ENCODE measurements around the gene TCF19. TPM values are rescaled to one million over a fixed set of nuclear protein-coding genes. Genes with fewer than 3 reads are reported as not detected.
A peak's percentile ranks its signal among the peaks of the same experiment; 100 is the strongest.
"Not testable (repeated sequence)": the region's sequence is repeated elsewhere in the genome, so short reads cannot be mapped to it uniquely, and the experiment has no call there.

TCF19 gene
- total and polyA plus RNA-seq, 2 donors (not counting 1 experiment from before 2014, with no cell fraction given) = 7.2 to 8.4 TPM

- H3K79me2 ChIP-seq (ENCODE audit: control insufficient read depth, insufficient read depth, low read length) = no peaks in the 10 kb centered on the region
- no peaks in the 10 kb centered on the region for H3K27me3 ChIP-seq (ENCODE audit: control insufficient read depth, insufficient read depth, low read length)
- no peak overlapping the region for H3K9ac ChIP-seq (ENCODE audit: insufficient read depth, low read length)
- no peak overlapping the region for H3K27ac ChIP-seq (ENCODE audit: insufficient read depth, low read length)
- TF ChIP-seq EZH2 (IDR thresholded peaks at IDR 0.05; ENCODE audit: low read length, missing control alignments) (no peak), CTCF (conservative IDR thresholded peaks at IDR 0.05 in 1 of 2, IDR thresholded peaks at IDR 0.05 in 1 of 2; ENCODE audit: low read depth in 1 of 2, low read length in 2 of 2) (no peak)
- H3K4me2 ChIP-seq (ENCODE audit: extremely low read depth, insufficient read depth, low read length) = no peak overlapping the region
- H4K20me1 ChIP-seq (ENCODE audit: control insufficient read depth, extremely low read depth, insufficient read depth, low read length) = no peaks in the 10 kb centered on the region
- H3K4me3 ChIP-seq (replicated peaks in 1 of 4; ENCODE audit: control extremely low read depth in 1 of 4, insufficient read depth in 1 of 4, low read depth in 3 of 4, low read length in 4 of 4) = no peak overlapping the region
- DNase-seq (ENCODE audit: low read depth in 2 of 2) = peak in 1 of 2 donors; percentile 17
- H3K36me3 ChIP-seq (ENCODE audit: control insufficient read depth, insufficient read depth, low read length) = no peaks in the 10 kb centered on the region
- peak overlapping the region; percentile 3 for H2AFZ ChIP-seq (ENCODE audit: low read length)
- no peaks in the 10 kb centered on the region for H3K9me3 ChIP-seq (ENCODE audit: control insufficient read depth, insufficient read depth, low read depth, low read length)
- no peaks in the 10 kb centered on the region for H3K4me1 ChIP-seq (ENCODE audit: control insufficient read depth, extremely low read depth, insufficient read depth, low read length)
These were observed 27.8 kb downstream of the TCF19 start for GRCh38 chr6:31186052-31186734.

- DNase-seq (ENCODE audit: low read depth in 2 of 2) = no peak
- TF ChIP-seq EZH2 (IDR thresholded peaks at IDR 0.05; ENCODE audit: low read length, missing control alignments) = no peak
- TF ChIP-seq CTCF (conservative IDR thresholded peaks at IDR 0.05 in 1 of 2, IDR thresholded peaks at IDR 0.05 in 1 of 2; ENCODE audit: low read depth in 1 of 2, low read length in 2 of 2) = no peak
These were observed 29.4 kb downstream of the TCF19 start for GRCh38 chr6:31187780-31188194.

GRCh38 chr6:31189223-31189622, 30.8 kb downstream of the TCF19 start:
- H3K4me1 ChIP-seq (ENCODE audit: control insufficient read depth, extremely low read depth, insufficient read depth, low read length); H3K9ac ChIP-seq (ENCODE audit: insufficient read depth, low read length): not testable (repeated sequence)

More at GRCh38 chr6:31187780-31188194, 29.4 kb downstream of the TCF19 start:
- H3K9ac ChIP-seq (ENCODE audit: insufficient read depth, low read length) = no peak overlapping the region
- no peaks in the 10 kb centered on the region for H4K20me1 ChIP-seq (ENCODE audit: control insufficient read depth, extremely low read depth, insufficient read depth, low read length)
- H3K4me1 ChIP-seq (ENCODE audit: control insufficient read depth, extremely low read depth, insufficient read depth, low read length) = no peaks in the 10 kb centered on the region
- no peak overlapping the region for H3K4me2 ChIP-seq (ENCODE audit: extremely low read depth, insufficient read depth, low read length)
- no peak overlapping the region for H3K4me3 ChIP-seq (replicated peaks in 1 of 4; ENCODE audit: control extremely low read depth in 1 of 4, insufficient read depth in 1 of 4, low read depth in 3 of 4, low read length in 4 of 4)
- no peaks in the 10 kb centered on the region for H3K9me3 ChIP-seq (ENCODE audit: control insufficient read depth, insufficient read depth, low read depth, low read length)
- H3K79me2 ChIP-seq (ENCODE audit: control insufficient read depth, insufficient read depth, low read length) = no peaks in the 10 kb centered on the region
- H3K27me3 ChIP-seq (ENCODE audit: control insufficient read depth, insufficient read depth, low read length) = no peaks in the 10 kb centered on the region
- no peaks in the 10 kb centered on the region for H3K36me3 ChIP-seq (ENCODE audit: control insufficient read depth, insufficient read depth, low read length)
- no peak overlapping the region for H3K27ac ChIP-seq (ENCODE audit: insufficient read depth, low read length)
- no peak overlapping the region for H2AFZ ChIP-seq (ENCODE audit: low read length)

More at GRCh38 chr6:31189223-31189622, 30.8 kb downstream of the TCF19 start:
- not testable (repeated sequence) for H3K9me3 ChIP-seq (ENCODE audit: control insufficient read depth, insufficient read depth, low read depth, low read length); H3K4me3 ChIP-seq (replicated peaks in 1 of 4; ENCODE audit: control extremely low read depth in 1 of 4, insufficient read depth in 1 of 4, low read depth in 3 of 4, low read length in 4 of 4); H3K36me3 ChIP-seq (ENCODE audit: control insufficient read depth, insufficient read depth, low read length); H3K27me3 ChIP-seq (ENCODE audit: control insufficient read depth, insufficient read depth, low read length); H4K20me1 ChIP-seq (ENCODE audit: control insufficient read depth, extremely low read depth, insufficient read depth, low read length); H3K79me2 ChIP-seq (ENCODE audit: control insufficient read depth, insufficient read depth, low read length); H2AFZ ChIP-seq (ENCODE audit: low read length); DNase-seq (ENCODE audit: low read depth in 2 of 2); H3K4me2 ChIP-seq (ENCODE audit: extremely low read depth, insufficient read depth, low read length); H3K27ac ChIP-seq (ENCODE audit: insufficient read depth, low read length)

All from fibroblast of lung (primary cell).